Measurements from ENCODE around the gene MYO9A. TPM values are rescaled to one million over a fixed set of nuclear protein-coding genes. Genes with fewer than 3 reads are reported as not detected.
A peak's percentile ranks its signal among the peaks of the same experiment; 100 is the strongest.

Gene MYO9A
- polyA plus RNA-seq, 4 donors, result 1.6 to 10.1 (median 2.6) TPM

DNA sequence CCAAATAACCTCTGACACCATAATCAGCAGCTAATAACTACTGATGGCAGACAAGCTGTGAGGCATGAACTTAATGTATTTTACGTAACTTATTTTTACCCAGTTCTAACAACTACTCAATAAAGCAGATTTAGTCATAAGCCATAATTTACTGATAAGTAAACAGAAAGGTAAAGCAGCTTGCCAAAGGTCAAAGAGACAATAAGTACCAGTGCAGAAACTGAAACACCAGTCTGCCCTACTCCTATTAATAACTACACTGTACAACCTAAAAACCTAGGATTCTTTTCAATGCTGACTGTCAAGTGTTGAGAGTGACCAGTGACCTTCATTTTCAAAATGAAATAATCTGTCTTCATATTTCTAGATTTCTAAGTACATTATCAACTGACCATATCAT lies 155.4 kb downstream of the MYO9A start:
- peak; percentile 85 for FAIRE-seq
- peaks cover 3 to 13% (median 7%) of the 10 kb centered on the region in 3 donors for H3K4me1 ChIP-seq (ENCODE audit: control insufficient read depth in 3 of 3, insufficient read depth in 2 of 3, low read depth in 1 of 3, low read length in 2 of 3)
- no peaks in the 10 kb centered on the region for H3K27me3 ChIP-seq (ENCODE audit: control insufficient read depth in 3 of 3, insufficient read depth in 3 of 3, low read length in 3 of 3)
- H3K36me3 ChIP-seq (ENCODE audit: control insufficient read depth in 3 of 3, insufficient read depth in 2 of 3, low read depth in 1 of 3, low read length in 3 of 3), result peaks cover 0 to 4% (median 0%) of the 10 kb centered on the region in 3 donors
- no peaks in the 10 kb centered on the region for H3K9me3 ChIP-seq (ENCODE audit: control insufficient read depth in 2 of 2, insufficient read depth in 1 of 2, low read depth in 1 of 2, low read length in 1 of 2)
- DNase-seq, result peak; percentile 61 to 84
- H3K4me3 ChIP-seq (ENCODE audit: low read depth in 1 of 3, low read length in 3 of 3), result no peak overlapping the region
- 20 to 67% (median 45%) methylated on average over 1 of the region's 1 CpG for WGBS, 3 donors
- H3K27ac ChIP-seq (ENCODE audit: low read depth in 1 of 3, low read length in 2 of 3), result peak overlapping the region in 1 of 3 donors; percentile 62

DNA sequence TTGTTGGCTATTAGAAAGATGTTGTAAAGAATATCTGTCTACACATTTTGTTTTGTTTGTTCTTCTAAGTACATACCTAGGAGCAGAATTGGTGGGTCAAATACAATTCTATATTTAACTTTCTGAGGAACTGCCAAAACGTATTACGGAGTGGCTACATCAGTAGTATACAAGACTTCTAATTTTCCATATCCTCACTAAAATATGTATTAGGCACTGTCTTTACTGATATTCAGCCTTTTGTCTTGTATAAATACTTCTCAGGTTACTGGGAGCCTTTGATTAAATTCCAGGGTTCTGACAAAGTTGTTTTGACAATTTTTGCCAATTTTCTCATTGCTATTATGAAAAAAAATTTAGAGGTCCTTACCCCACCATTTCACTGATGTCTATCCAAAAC lies 160.9 kb downstream of the MYO9A start:
- WGBS, 3 donors, result 86 to 96% (median 88%) methylated on average over 2 of the region's 2 CpGs

DNA sequence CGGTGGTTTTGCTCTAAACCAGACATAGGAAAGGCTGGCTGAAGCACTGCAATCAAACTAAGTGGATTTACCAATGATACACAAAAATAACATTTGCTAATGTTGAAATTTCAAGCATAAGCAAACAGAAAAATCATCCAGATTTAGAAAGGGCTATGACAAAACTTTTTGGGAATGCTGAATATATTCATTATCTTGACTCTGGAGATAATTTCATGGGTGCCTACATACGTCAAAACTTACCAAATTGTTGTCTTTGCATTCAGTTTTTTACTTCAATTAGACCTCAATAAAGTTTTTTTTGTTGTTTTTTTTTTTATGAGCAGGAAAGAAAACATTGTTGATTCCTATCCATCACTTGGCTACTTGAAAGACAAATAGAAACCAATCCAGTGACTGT lies 166.8 kb downstream of the MYO9A start:
- Histone ChIP-seq H3K4me3 (ENCODE audit: low read depth in 1 of 3, low read length in 3 of 3) (no peak overlapping the region), H3K36me3 (ENCODE audit: control insufficient read depth in 3 of 3, insufficient read depth in 2 of 3, low read depth in 1 of 3, low read length in 3 of 3) (peaks cover 0 to 2% (median 0%) of the 10 kb centered on the region in 3 donors), H3K4me1 (ENCODE audit: control insufficient read depth in 3 of 3, insufficient read depth in 2 of 3, low read depth in 1 of 3, low read length in 2 of 3) (no peaks in the 10 kb centered on the region), H3K27ac (ENCODE audit: low read depth in 1 of 3, low read length in 2 of 3) (no peak overlapping the region), H3K27me3 (ENCODE audit: control insufficient read depth in 3 of 3, insufficient read depth in 3 of 3, low read length in 3 of 3) (no peaks in the 10 kb centered on the region), H3K9me3 (ENCODE audit: control insufficient read depth in 2 of 2, insufficient read depth in 1 of 2, low read depth in 1 of 2, low read length in 1 of 2) (no peaks in the 10 kb centered on the region)
- FAIRE-seq (no peak), DNase-seq (no peak)
- 89 to 100% (median 94%) methylated on average over 2 of the region's 2 CpGs for WGBS, 3 donors

More for the DNA sequence above, 160.9 kb downstream of the MYO9A start:
- peaks cover 0 to 2% (median 0%) of the 10 kb centered on the region in 3 donors for H3K36me3 ChIP-seq (ENCODE audit: control insufficient read depth in 3 of 3, insufficient read depth in 2 of 3, low read depth in 1 of 3, low read length in 3 of 3)
- FAIRE-seq, result no peak
- no peak overlapping the region for H3K27ac ChIP-seq (ENCODE audit: low read depth in 1 of 3, low read length in 2 of 3)
- H3K4me1 ChIP-seq (ENCODE audit: control insufficient read depth in 3 of 3, insufficient read depth in 2 of 3, low read depth in 1 of 3, low read length in 2 of 3), result peaks cover 2 to 5% (median 3%) of the 10 kb centered on the region in 3 donors
- no peak for DNase-seq
- no peaks in the 10 kb centered on the region for H3K27me3 ChIP-seq (ENCODE audit: control insufficient read depth in 3 of 3, insufficient read depth in 3 of 3, low read length in 3 of 3)
- no peak overlapping the region for H3K4me3 ChIP-seq (ENCODE audit: low read depth in 1 of 3, low read length in 3 of 3)
- H3K9me3 ChIP-seq (ENCODE audit: control insufficient read depth in 2 of 2, insufficient read depth in 1 of 2, low read depth in 1 of 2, low read length in 1 of 2), result no peaks in the 10 kb centered on the region

DNA sequence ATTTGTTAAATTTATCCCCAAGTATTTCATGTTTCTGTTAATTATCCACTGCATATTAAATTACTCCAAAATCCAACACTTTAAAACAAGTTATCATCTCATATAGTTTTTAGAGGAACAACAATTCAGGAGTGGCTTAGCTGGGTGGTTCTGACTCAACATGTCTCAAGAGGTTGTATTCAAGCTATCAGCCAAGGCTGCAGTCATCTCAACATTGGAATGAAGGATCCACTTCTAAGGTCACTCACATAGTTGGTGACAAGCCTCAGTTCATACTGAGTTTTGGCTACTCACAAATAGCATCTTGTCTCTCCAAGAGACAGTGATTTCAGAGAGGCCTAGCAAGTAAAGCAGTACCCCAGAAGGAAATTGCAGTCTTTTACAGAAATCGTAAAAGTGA lies 172.9 kb downstream of the MYO9A start:
- Histone ChIP-seq H3K4me3 (ENCODE audit: low read depth in 1 of 3, low read length in 3 of 3) (no peak overlapping the region), H3K27ac (ENCODE audit: low read depth in 1 of 3, low read length in 2 of 3) (no peak overlapping the region), H3K36me3 (ENCODE audit: control insufficient read depth in 3 of 3, insufficient read depth in 2 of 3, low read depth in 1 of 3, low read length in 3 of 3) (no peaks in the 10 kb centered on the region), H3K4me1 (ENCODE audit: control insufficient read depth in 3 of 3, insufficient read depth in 2 of 3, low read depth in 1 of 3, low read length in 2 of 3) (no peaks in the 10 kb centered on the region), H3K9me3 (ENCODE audit: control insufficient read depth in 2 of 2, insufficient read depth in 1 of 2, low read depth in 1 of 2, low read length in 1 of 2) (no peaks in the 10 kb centered on the region), H3K27me3 (ENCODE audit: control insufficient read depth in 3 of 3, insufficient read depth in 3 of 3, low read length in 3 of 3) (no peaks in the 10 kb centered on the region)
- WGBS, 3 donors, result 94 to 100% (median 99%) methylated on average over 1 of the region's 1 CpG
- FAIRE-seq (no peak), DNase-seq (no peak)

DNA sequence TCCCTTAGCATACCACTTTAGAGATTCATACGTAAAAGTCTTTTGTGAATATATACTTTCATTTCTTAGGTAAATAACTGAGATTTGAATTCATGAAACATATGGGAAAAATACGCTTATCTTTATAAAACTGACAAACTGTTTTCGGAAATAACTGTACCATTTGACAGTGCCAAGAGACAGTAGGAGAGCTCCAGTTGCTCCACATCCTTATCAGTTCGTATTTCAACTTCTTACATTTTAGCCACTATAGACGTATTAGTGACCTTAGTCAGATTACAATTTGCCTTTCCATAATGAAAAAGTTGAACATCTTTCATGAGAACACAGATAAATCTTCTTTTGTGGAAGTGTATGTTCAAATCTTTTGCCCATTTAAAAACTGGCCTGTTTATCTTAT lies 174.1 kb downstream of the MYO9A start:
- H3K36me3 ChIP-seq (ENCODE audit: control insufficient read depth in 3 of 3, insufficient read depth in 2 of 3, low read depth in 1 of 3, low read length in 3 of 3), result no peaks in the 10 kb centered on the region
- H3K27ac ChIP-seq (ENCODE audit: low read depth in 1 of 3, low read length in 2 of 3), result no peak overlapping the region
- no peaks in the 10 kb centered on the region for H3K9me3 ChIP-seq (ENCODE audit: control insufficient read depth in 2 of 2, insufficient read depth in 1 of 2, low read depth in 1 of 2, low read length in 1 of 2)
- no peak overlapping the region for H3K4me3 ChIP-seq (ENCODE audit: low read depth in 1 of 3, low read length in 3 of 3)
- no peaks in the 10 kb centered on the region for H3K27me3 ChIP-seq (ENCODE audit: control insufficient read depth in 3 of 3, insufficient read depth in 3 of 3, low read length in 3 of 3)
- WGBS, 3 donors, result 95 to 96% (median 96%) methylated on average over 5 of the region's 5 CpGs
- no peaks in the 10 kb centered on the region for H3K4me1 ChIP-seq (ENCODE audit: control insufficient read depth in 3 of 3, insufficient read depth in 2 of 3, low read depth in 1 of 3, low read length in 2 of 3)
- no peak for FAIRE-seq
- DNase-seq, result no peak

DNA sequence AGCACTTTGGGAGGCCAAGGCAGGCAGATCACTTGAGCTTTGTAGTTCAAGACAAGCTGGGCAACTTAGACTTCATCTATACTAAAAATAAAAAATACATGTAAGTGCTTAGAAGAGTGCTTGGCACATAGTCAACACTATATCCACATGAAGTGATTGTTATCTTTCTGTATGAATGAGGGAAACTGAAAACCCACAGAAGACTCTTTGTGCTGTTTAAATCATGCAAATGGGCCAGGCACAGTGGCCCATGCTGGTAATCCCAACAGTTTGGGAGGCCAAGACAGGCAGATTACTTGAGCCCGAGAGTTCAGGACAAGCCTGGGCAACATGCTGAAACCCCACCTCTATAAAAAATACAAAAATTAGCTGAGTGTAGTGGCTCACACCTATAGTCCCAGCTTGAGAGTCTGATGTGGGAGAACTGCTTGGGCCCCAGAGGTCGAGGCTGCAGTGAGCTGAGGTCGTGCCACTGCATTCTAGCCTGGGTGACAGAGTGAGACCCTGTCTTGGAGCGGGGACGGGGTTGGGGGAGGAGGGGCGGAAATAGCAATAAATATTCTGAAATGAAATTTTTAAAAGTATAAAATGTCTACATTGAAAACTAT lies 177.9 kb downstream of the MYO9A start:
- 91 to 94% (median 94%) methylated on average over 6 of the region's 6 CpGs for whole genome bisulfite sequencing, 3 donors
- Histone ChIP-seq H3K9me3 (ENCODE audit: control insufficient read depth in 2 of 2, insufficient read depth in 1 of 2, low read depth in 1 of 2, low read length in 1 of 2) (no peaks in the 10 kb centered on the region), H3K27me3 (ENCODE audit: control insufficient read depth in 3 of 3, insufficient read depth in 3 of 3, low read length in 3 of 3) (no peaks in the 10 kb centered on the region), H3K27ac (ENCODE audit: low read depth in 1 of 3, low read length in 2 of 3) (no peak overlapping the region), H3K4me1 (ENCODE audit: control insufficient read depth in 3 of 3, insufficient read depth in 2 of 3, low read depth in 1 of 3, low read length in 2 of 3) (no peaks in the 10 kb centered on the region), H3K4me3 (ENCODE audit: low read depth in 1 of 3, low read length in 3 of 3) (no peak overlapping the region), H3K36me3 (ENCODE audit: control insufficient read depth in 3 of 3, insufficient read depth in 2 of 3, low read depth in 1 of 3, low read length in 3 of 3) (no peaks in the 10 kb centered on the region)
- FAIRE-seq (no peak), DNase-seq (no peak)

DNA sequence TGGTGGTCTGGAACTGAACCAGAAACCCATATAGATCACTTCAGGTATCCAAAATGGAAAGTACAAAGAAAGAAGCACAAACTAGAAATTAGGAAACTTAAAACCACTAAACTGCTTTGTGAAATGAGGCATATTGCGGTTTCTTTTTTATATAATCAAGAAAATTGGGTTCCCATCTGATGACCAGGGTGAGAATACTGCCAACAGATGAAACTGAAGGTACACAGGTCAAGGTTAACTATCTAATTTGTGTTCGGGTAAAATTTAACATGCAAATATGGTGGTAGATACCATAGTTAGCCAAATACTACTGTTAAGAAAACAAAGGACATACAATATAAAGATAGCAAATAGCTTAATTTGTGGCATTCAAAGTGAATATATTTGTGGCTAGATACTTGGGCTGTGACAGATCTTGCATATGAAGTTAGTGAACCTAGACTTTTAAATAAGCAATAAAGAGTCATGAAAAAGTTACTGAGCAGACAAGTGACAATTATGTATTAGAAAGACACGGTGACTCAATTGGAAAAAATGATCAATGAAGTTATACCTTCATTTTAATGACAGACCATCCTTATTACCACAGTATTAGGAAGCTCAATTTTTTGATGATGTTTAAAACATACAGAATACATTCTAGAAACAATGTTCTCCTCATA lies 180.2 kb downstream of the MYO9A start:
- Histone ChIP-seq H3K27ac (ENCODE audit: low read depth in 1 of 3, low read length in 2 of 3) (no peak overlapping the region), H3K36me3 (ENCODE audit: control insufficient read depth in 3 of 3, insufficient read depth in 2 of 3, low read depth in 1 of 3, low read length in 3 of 3) (no peaks in the 10 kb centered on the region), H3K27me3 (ENCODE audit: control insufficient read depth in 3 of 3, insufficient read depth in 3 of 3, low read length in 3 of 3) (no peaks in the 10 kb centered on the region), H3K4me1 (ENCODE audit: control insufficient read depth in 3 of 3, insufficient read depth in 2 of 3, low read depth in 1 of 3, low read length in 2 of 3) (no peaks in the 10 kb centered on the region), H3K9me3 (ENCODE audit: control insufficient read depth in 2 of 2, insufficient read depth in 1 of 2, low read depth in 1 of 2, low read length in 1 of 2) (no peaks in the 10 kb centered on the region), H3K4me3 (ENCODE audit: low read depth in 1 of 3, low read length in 3 of 3) (no peak overlapping the region)
- FAIRE-seq (no peak), DNase-seq (no peak)
- WGBS, 3 donors, result 83 to 90% (median 87%) methylated on average over 3 of the region's 3 CpGs

DNA sequence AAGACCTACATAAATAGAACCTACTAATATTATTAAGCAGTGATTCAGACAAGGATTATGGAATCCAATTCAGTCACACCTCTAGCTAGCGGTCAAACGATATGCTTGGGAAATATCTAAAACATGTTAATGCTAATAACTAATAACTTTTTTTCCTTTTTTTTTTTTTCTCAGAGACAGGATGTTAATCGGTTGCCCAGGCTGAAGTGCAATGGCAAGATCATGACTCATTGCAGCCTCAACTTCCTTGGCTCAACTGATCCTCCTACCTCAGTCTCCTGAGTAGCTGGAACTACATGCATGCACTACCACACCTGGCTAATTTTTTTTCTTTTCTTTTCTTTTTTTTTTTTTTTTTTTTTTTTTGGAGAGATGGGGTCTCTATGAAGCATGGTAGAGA lies 183.5 kb downstream of the MYO9A start:
- Histone ChIP-seq H3K4me3 (ENCODE audit: low read depth in 1 of 3, low read length in 3 of 3) (no peak overlapping the region), H3K9me3 (ENCODE audit: control insufficient read depth in 2 of 2, insufficient read depth in 1 of 2, low read depth in 1 of 2, low read length in 1 of 2) (peaks cover 0 to 9% of the 10 kb centered on the region in 2 donors), H3K27ac (ENCODE audit: low read depth in 1 of 3, low read length in 2 of 3) (no peak overlapping the region), H3K4me1 (ENCODE audit: control insufficient read depth in 3 of 3, insufficient read depth in 2 of 3, low read depth in 1 of 3, low read length in 2 of 3) (no peaks in the 10 kb centered on the region), H3K27me3 (ENCODE audit: control insufficient read depth in 3 of 3, insufficient read depth in 3 of 3, low read length in 3 of 3) (no peaks in the 10 kb centered on the region), H3K36me3 (ENCODE audit: control insufficient read depth in 3 of 3, insufficient read depth in 2 of 3, low read depth in 1 of 3, low read length in 3 of 3) (peaks cover 3% of the 10 kb centered on the region in 3 donors)
- 77 to 82% (median 82%) methylated on average over 3 of the region's 3 CpGs for WGBS, 3 donors
- DNase-seq (no peak), FAIRE-seq (no peak)
